HuH-7 (cell line): ENCODE measurements around the gene SNX25.
"Not testable (repeated sequence)": the region's sequence is repeated elsewhere in the genome, so short reads cannot be mapped to it uniquely, and the experiment has no call there.

ENCODE experiments used
- DNase-seq: peaks from one replicate; pipeline ENCODE4 v3.0.0; 2011; ENCODE audit warnings: low spot score

SNX25 gene

DNA sequence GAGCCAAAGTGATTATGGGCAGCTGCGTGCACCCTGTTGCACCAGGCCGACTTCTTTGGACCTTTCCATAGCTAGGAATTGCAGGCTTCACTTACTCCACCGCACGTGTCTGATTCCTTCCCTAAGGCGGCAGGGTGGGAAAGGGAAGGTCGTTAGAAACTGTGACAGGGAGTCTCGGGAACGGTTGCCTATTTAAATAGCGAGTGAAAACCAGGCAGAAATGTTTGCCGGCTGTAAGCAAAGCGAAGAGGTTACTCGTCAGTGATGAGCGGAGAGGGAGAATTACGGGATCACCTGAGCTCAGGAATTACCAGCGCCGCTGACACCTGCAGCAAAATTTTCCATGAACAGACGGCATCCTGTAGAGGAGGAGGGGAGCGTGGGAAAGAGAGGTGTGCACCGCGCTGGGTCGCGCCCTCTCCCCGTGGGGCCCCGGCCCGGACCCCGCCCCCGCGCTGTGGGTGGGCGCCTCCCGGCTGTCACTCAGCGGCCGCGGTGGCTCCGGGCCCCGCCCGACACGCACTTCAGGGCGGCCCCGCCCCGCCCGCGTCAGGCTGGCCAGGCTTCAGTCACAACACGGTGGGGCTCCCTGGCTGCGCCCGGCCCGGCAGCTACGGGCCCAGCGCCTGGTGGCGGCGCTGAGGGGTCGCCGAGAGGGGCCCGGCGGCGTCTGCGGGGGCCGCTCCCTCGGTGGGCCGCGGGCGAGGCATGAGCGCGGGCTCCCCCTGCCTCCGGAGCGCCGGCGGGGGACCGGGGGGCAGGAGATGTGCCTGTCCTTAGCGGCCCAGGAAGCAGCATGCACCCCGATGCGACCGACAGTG, at the start of gene SNX25:
TSS of gene SNX25 (plus strand) at position 568 of the 821 bp plus-strand sequence. CDS start at position 797, 229 bp downstream.
- peak; percentile 31 for DNase-seq

DNA sequence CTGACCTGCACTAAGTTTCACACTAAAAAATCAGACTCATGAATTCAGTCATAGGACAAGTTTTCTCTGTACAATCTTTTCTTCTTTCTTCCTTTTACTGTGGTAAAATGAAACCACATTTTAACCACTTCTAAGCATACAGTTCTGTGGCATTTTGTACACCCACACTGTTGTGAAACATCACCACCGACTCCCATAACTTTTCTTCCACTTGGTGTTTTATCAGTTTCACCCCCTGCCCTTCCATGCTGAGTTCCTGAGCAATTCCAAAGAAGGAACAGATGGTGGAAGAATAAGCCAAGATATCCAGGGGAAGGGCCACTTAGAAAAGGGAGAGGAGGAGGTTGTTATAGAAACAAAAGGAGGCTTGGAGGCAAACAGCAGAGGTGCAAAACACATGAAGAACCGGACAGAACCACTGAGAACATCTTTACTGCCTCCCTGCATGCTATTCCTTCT, 43.8 kb upstream of the SNX25 start:
- DNase-seq = no peak

DNA sequence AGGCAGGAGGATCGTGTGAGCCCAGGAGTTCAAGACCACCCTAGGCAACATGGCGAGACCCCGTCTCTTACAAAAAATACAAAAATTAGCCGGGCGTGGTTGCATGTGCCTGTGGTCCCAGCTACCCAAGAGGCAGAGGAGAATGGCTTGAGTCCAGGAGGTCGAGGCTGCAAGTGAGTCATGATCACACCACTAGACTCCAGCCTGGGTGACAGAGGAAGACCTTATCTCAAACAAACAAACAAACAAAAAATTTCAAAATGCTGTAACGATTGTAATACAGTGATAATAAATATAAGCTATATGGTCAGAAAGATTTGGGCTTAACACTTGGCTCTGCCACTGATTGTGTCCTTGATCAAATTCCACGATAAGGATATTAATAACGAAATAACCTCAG, 42.2 kb upstream of the SNX25 start:
- no peak for DNase-seq

GRCh38 chr4:185171373-185172071, 37.9 kb upstream of the SNX25 start:
- DNase-seq = no peak

GRCh38 chr4:185179488-185179887, 29.9 kb upstream of the SNX25 start:
- DNase-seq = no peak

DNA sequence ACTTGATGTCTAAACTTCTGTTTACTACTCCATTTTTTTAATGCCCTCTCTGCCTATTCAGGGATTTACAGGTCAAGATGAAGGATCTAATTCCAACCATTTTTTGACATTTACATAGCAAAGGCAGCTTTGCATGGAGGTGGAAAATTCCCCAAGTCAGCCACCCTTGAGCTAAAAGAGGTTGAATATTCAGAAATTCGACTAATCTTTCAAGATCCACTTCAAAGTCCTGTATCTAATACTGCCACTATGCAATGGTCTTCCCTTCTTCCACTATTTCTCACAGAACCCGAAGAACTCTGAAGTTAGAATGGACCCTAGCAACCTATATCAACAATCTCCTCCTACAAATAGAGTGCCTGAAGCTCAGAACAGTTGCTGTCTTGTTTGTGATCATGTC, 27.2 kb upstream of the SNX25 start:
- no peak for DNase-seq

DNA sequence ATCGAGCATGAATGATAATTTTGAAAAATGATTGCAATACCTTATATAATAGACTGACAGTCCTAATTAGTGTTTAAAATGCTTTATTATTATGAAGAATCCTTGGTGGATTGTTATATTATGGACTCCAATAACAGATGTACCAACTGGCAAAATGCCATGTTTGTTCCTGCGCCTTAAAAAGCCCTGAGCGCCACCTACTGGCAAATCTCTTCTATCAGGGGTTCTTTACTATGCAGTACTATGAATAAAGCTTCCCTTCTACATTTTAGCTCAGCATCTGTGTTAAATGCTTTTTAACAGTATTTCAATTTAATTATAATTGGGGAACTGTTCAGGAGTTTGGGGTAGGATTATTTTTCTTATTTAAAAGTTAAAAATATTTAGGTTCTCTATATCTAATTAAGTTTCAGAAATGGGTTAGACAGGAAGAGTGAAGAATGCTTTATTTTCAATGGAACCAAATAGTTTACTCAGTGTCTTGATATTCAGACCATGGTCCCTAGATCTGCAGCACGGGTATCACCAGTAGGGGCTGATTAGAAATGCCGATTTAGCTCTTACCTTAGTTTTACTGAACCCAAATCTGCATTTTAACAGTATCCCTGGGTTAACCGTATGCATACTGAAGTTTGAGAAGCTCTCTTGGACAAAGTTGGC, 25.6 kb upstream of the SNX25 start:
- DNase-seq = no peak

GRCh38 chr4:185186769-185187168, 22.6 kb upstream of the SNX25 start:
- no peak for DNase-seq

DNA sequence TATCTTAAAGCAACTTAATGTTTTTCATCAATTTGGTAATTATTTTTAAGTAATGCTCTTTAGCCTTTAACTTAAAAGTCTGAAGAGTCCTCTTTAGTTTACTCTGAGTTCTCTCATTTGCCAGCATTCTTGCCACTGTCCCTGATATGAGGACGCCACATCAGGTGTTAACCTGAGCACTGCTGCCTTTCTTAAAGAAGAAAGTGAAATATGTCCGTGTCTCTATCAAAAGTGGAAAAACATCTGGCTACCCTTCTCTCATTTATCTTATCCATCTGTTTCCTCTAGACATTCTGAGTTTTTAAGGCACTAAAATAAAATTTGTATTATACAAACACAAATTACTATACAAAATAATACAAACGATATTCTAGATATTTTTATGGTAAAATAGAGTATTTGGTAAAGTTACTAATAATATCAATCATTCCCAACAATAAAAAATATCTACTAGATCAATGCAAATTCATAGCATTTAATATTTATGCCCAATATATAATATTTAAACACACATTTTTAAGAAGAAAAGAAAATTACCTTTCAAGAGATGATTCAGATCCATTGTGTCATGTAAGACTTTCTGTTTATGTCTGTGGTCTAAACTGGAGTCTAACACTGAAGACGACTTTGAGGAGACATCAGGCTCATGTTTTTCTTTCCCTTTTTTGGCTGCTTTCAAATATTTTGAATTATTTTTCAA, 19.6 kb upstream of the SNX25 start:
- DNase-seq = no peak

DNA sequence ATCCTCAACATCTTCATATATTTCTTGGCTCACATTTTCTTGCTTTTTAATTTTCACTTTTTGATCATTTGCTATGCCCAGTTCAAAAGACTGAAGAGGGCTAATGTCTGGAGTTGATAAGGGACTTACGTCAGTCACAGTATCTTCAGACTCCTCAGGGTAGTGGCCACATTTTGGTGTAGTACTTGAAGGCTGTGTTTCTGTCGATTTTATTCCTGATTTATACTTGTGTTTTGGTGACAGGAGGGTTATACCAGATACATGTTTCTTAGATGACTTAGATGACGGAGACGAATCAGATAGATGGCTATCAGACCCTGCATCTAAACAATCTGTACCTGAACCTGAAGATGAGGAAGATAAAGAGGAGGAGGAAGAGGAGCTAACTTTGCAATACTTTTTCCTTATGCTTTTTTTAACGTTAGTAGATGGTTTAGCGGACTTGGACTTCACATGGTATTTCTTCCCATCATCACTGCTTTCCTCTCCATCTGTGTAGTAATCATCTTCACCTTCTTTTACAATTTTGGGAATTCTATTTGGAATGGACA, 19.0 kb upstream of the SNX25 start:
- DNase-seq = no peak

DNA sequence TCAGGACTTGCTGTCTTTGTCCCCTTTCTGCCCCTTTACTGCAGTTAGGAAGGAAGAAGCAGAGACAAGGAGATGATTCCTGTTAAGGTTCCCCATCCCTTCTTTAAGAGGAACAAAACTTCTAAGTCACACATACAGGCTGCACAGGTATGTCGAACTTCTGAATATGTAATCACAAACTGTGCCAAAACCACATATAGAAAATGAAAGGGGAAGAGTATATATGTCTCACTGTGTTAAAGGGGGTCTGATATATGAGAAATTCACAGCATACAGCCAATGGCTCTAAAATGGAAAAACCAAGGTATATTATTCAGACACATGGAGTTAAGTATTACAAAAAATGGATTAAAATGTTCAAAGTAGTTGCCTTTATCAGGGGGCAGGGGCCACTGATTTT, 17.3 kb upstream of the SNX25 start:
- DNase-seq = no peak

DNA sequence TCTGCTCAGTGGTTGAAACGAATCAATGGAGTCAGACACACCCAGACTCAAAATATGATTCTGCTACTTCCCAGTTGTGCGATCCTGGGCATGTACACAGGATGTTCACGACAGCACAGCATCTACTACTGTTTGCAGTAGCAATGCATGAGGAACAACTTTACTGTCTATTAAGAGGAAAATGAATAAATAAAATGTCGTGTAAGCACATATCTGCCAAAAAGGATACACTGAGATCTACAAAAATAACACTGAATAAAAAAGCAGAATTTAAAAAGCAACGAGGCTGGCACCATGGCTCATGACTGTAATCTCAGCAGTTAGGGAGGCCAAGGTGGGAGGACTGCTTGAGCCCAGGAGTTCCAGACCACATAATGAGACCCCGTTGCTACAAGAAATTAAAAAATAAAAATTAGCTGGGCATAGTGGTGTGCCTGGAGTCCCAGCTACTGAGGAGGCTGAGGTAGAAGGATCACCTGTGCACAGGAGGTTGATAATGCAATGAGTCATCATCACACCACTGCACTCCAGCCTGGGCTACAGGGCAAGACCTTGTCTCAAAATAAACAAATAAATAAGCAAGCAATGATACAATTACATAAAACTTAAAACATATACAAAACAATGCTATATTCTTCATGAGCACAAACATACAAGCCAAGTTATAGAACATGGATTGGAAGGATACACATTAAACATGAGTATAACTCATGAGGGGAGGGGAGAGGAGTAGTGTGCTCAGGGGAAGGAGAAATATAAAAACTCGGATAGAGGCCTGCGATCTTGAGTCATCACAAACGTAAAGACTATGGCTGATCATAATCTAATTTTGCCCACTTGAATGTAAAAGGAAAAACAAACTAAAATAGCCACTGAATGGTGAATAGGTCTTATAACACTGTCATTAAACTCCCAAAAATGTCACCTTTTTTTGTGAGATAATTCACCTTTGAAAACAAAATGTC, 14.2 kb upstream of the SNX25 start:
- DNase-seq = no peak

DNA sequence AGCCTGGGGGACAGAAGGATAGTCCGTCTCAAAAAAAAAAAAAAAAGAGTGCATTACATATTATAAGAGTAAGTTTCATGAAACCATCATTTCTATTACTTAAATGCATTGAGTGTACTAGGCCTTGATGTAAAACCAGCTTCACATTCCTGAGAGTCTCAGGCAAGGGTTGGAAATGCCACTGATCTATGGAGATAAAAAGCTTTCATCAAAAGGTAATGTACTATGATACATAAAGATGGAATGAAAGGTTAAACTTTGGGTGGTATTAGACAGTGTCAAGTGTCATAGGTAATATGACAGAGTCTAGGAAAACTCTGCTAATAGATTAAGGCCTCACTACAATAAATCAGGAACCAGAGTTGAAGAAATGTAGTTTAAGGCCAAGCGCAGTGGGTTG, 13.0 kb upstream of the SNX25 start:
- no peak for DNase-seq

- DNase-seq = not testable (repeated sequence)
These were observed 11.2 kb upstream of the SNX25 start for GRCh38 chr4:185198189-185198588.

DNA sequence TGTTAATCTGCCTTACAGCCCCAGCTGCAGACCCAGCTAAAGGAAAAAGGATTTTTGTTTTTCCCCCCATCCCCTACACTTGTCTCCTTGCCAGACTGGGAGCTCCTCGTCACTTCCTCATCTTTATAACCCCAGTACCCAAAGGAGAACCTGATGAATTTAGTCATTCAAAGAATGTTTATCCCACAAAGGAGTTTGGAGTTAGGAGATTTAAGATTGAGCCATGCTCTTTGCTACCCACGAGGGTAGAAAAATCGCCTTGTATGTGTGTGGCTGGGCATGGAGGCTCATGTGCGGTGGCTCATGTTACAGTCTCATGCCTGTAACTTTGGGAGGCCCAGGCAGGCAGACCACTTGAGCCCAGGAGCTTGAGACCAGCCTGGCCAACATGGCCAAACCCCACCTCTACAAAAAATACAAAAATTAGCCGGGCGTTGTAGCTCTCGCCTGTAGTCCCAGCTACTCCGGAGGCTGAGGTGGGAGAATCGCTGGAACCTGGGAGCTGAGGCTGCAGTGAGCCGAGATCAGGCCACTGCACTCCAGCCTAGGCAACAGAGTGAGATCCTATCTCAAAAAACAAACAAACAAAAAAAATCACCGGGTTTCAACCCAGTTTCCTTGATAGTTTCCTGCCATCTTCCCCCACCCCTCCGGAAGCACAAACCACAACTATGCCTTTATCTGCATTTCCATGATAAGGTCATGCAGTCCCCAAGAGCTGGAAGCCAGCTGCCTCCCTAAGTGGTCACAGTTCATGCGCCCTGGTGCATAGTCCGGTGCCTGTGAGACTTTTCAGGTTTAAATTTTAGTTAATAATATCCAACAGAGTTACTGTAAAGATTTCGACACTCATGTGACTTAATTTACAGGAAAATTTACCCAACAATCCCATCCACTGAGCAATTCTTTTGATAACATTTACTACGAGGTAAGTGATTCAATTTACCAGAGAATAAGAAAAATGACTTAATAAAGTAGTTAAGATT, 7.1 kb upstream of the SNX25 start:
- DNase-seq = peak; percentile 21

- no peak for DNase-seq
These were observed 6.4 kb upstream of the SNX25 start for GRCh38 chr4:185202984-185203485.

GRCh38 chr4:185203486-185204237, 5.7 kb upstream of the SNX25 start, which contains the start of gene CFAP97:
Gene CFAP97 (minus strand): TSS chr4:185204000. CDS start chr4:185191196, 12,804 bp downstream.
- no peak for DNase-seq

GRCh38 chr4:185204238-185204910, 5.0 kb upstream of the SNX25 start:
- DNase-seq = no peak
